HepG2 (cell line): ENCODE measurements around the gene PDPK1. TPM values are rescaled to one million over a fixed set of nuclear protein-coding genes. Genes with fewer than 3 reads are reported as not detected.
A peak's percentile ranks its signal among the peaks of the same experiment; 100 is the strongest.

Experiments
- ARID4A ChIP-seq: sonication (generic); formaldehyde crosslinking; IDR thresholded peaks from 2 replicates; pipeline ENCODE4 v1.5.0; 2020; ENCODE audit warnings: mild to moderate bottlenecking, missing genetic modification reagents, borderline replicate concordance
- ESRRA ChIP-seq: sonication (generic); formaldehyde crosslinking; IDR thresholded peaks from 2 replicates; pipeline ENCODE4 v1.5.1; 2020; ENCODE audit warnings: mild to moderate bottlenecking, low read depth, missing genetic modification reagents
- KLF15 ChIP-seq: sonication (generic); formaldehyde crosslinking; IDR thresholded peaks from 2 replicates; pipeline ENCODE4 v1.8.1; 2023; ENCODE audit warnings: borderline replicate concordance, mild to moderate bottlenecking, inconsistent platforms, missing genetic modification reagents, mixed read lengths
- MTERF4 ChIP-seq: sonication (generic); formaldehyde crosslinking; IDR thresholded peaks from 2 replicates; pipeline ENCODE4 v1.8.0; 2023; ENCODE audit warnings: mild to moderate bottlenecking, missing genetic modification reagents
- NFKBIZ ChIP-seq: IDR thresholded peaks from 2 replicates; pipeline ENCODE4 v1.6.1; 2018; ENCODE audit warnings: missing genetic modification reagents, missing compliant biosample characterization
- POLR2AphosphoS2 ChIP-seq: IDR thresholded peaks from 2 replicates; pipeline ENCODE4 v1.6.1; 2011; ENCODE audit warnings: low read depth, low read length, improper control_type of control experiment
- RARA ChIP-seq: IDR thresholded peaks from 2 replicates; pipeline ENCODE4 v1.6.1; 2016; ENCODE audit warnings: missing genetic modification reagents, missing compliant biosample characterization
- RFX5 ChIP-seq: IDR thresholded peaks from 2 replicates; pipeline ENCODE4 v1.6.1; 2011; ENCODE audit warnings: low read depth, low read length, improper control_type of control experiment
- SATB2 ChIP-seq: sonication (generic); formaldehyde crosslinking; IDR thresholded peaks from 2 replicates; pipeline ENCODE4 v1.5.0; 2020; ENCODE audit warnings: missing genetic modification reagents
- SP5 ChIP-seq: IDR thresholded peaks from 2 replicates; pipeline ENCODE4 v1.6.1; 2016; ENCODE audit warnings: low read depth, borderline replicate concordance
- TAF1 ChIP-seq: sonication (generic); formaldehyde crosslinking; IDR thresholded peaks from 2 replicates; pipeline ENCODE4 v1.4.0; 2020; ENCODE audit warnings: missing genetic modification reagents
- THAP11 ChIP-seq: IDR thresholded peaks from 2 replicates; pipeline ENCODE4 v1.6.1; 2016; ENCODE audit warnings: missing biosample characterization, missing genetic modification reagents
- ZIK1 ChIP-seq: sonication (generic); formaldehyde crosslinking; IDR thresholded peaks from 2 replicates; pipeline ENCODE4 v1.5.0; 2020; ENCODE audit warnings: mild to moderate bottlenecking, low read depth, missing genetic modification reagents, borderline replicate concordance
- ZNF20 ChIP-seq: sonication (generic); formaldehyde crosslinking; IDR thresholded peaks from 2 replicates; pipeline ENCODE4 v1.4.0; 2020; ENCODE audit warnings: mild to moderate bottlenecking, moderate library complexity, missing genetic modification reagents
- ZNF205 ChIP-seq: IDR thresholded peaks from 2 replicates; pipeline ENCODE4 v1.6.1; 2018; ENCODE audit warnings: missing biosample characterization, missing genetic modification reagents
- ZNF275 ChIP-seq: sonication (generic); formaldehyde crosslinking; IDR thresholded peaks from 2 replicates; pipeline ENCODE4 v1.8.0; 2022; ENCODE audit warnings: missing genetic modification reagents, mild to moderate bottlenecking, inconsistent platforms, borderline replicate concordance
- ZNF329 ChIP-seq: sonication (generic); formaldehyde crosslinking; IDR thresholded peaks from 2 replicates; pipeline ENCODE4 v1.9.0; 2021; ENCODE audit warnings: low read depth, mild to moderate bottlenecking, missing genetic modification reagents
- ZNF546 ChIP-seq: sonication (generic); formaldehyde crosslinking; conservative IDR thresholded peaks from 2 replicates; pipeline ENCODE4 v1.8.1; 2023; ENCODE audit warnings: mild to moderate bottlenecking, missing genetic modification reagents
- ZNF674 ChIP-seq: sonication (generic); formaldehyde crosslinking; IDR thresholded peaks from 2 replicates; pipeline ENCODE4 v1.5.0; 2020; ENCODE audit warnings: low read depth, mild to moderate bottlenecking, missing genetic modification reagents
- ZXDC ChIP-seq: sonication (generic); formaldehyde crosslinking; IDR thresholded peaks from 2 replicates; pipeline ENCODE4 v1.5.0; 2020; ENCODE audit warnings: mild to moderate bottlenecking, missing genetic modification reagents
- polyA plus RNA-seq, 8 experiments: library from polyadenylated mRNA; depleted of rRNA in 3 of 8; stranded (reverse) in 7 of 8; unstranded in 1 of 8; fragments of >200 nt; fragmentation: Illumina TruSeq in 4 of 8; extraction: Trizol in 4 of 8; gene quantifications; 2 replicates each; pipeline versions ENCODE4 v1.2.1 to v1.2.3, GENCODE V29; 2011 to 2016; ENCODE audit warnings: low read depth in 4 of 8, missing spikeins in 1 of 8, mixed read lengths in 1 of 8; ENCODE audit not compliant: insufficient read depth in 1 of 8
- total RNA-seq, 5 experiments: library from RNA; depleted of rRNA; stranded (reverse); fragments of >200 nt; fragmentation: Illumina TruSeq; extraction: Trizol; gene quantifications; 2 replicates each; pipeline ENCODE4 v1.2.3, GENCODE V29; 2016; ENCODE audit warnings: low read depth in 1 of 5

PDPK1 gene
- total and polyA plus RNA-seq, 2 of the 13 experiments (the other 11 are each of a cell fraction or from before 2014, with no cell fraction given), result 59.6 to 129 TPM

GRCh38 chr16:2531696-2532493 is 5.9 kb upstream of the PDPK1 start (continued):
- TF ChIP-seq ZNF329, result 0 out of 2 replicates have a peak, but pooled peaks have one; percentile 32
- peak; percentile 70; the same call in 1 of the 2 replicates for TF ChIP-seq MTERF4 (CRISPR knock-in tag)
- no peak; the same call in 1 of the 2 replicates for TF ChIP-seq RFX5
- TF ChIP-seq ZNF205, result 0 out of 2 replicates have a peak, but pooled peaks have one; percentile 41
- TF ChIP-seq ZNF275, result peak; percentile 89; the same call in 1 of the 2 replicates
- TF ChIP-seq POLR2AphosphoS2, result peak; percentile 29; the same call in 1 of the 2 replicates
- TF ChIP-seq ZXDC (CRISPR knock-in tag), result no peak; the same call in 1 of the 2 replicates
- TF ChIP-seq ZNF546 (CRISPR knock-in tag), result peak; percentile 73; the same call in 1 of the 2 replicates
- TF ChIP-seq ARID4A (CRISPR knock-in tag), result peak; percentile 67; the same call in 1 of the 2 replicates
- TF ChIP-seq SATB2, result 0 out of 2 replicates have a peak, but pooled peaks have one; percentile 21
- TF ChIP-seq NFKBIZ (CRISPR knock-in tag), result no peak
- TF ChIP-seq TAF1 (CRISPR knock-in tag), result peak; percentile 67; the same call in 1 of the 2 replicates
- TF ChIP-seq ZIK1 (CRISPR knock-in tag), result peak; percentile 69; the same call in 1 of the 2 replicates
- peak; percentile 83; the same call in 1 of the 2 replicates for TF ChIP-seq KLF15
- no peak for TF ChIP-seq ESRRA (CRISPR knock-in tag)
- peak; percentile 41; the same call in 1 of the 2 replicates for TF ChIP-seq RARA (CRISPR knock-in tag)
- TF ChIP-seq ZNF674 (CRISPR knock-in tag), result 0 out of 2 replicates have a peak, but pooled peaks have one; percentile 40
- TF ChIP-seq SP5 (CRISPR knock-in tag), result peak; percentile 64
- TF ChIP-seq THAP11 (CRISPR knock-in tag), result peak; percentile 66
- TF ChIP-seq ZNF20 (CRISPR knock-in tag), result no peak
